Keratinocyte (primary cell): Measurements from ENCODE around the gene MRPL10.

ENCODE experiments used
- EZH2 ChIP-seq: IDR thresholded peaks from one replicate; pipeline ENCODE4 v1.6.1; 2012; ENCODE audit warnings: inconsistent platforms, mild to moderate bottlenecking, low read length, moderate library complexity
- TF ChIP-seq, protein P1 (sequence below), 3 experiments: IDR thresholded peaks in 1 of 3; conservative IDR thresholded peaks in 1 of 3; optimal IDR thresholded peaks in 1 of 3; 2 replicates in 2 of 3; 3 replicates in 1 of 3; pipeline versions ENCODE3 to v1.5.1; 2011; ENCODE audit warnings: low read length in 3 of 3, mild to moderate bottlenecking in 3 of 3, moderate library complexity in 2 of 3, control low read depth in 1 of 3, inconsistent platforms in 1 of 3; ENCODE audit not compliant: insufficient read depth in 2 of 3; ENCODE audit errors: extremely low read depth in 1 of 3

DNA sequence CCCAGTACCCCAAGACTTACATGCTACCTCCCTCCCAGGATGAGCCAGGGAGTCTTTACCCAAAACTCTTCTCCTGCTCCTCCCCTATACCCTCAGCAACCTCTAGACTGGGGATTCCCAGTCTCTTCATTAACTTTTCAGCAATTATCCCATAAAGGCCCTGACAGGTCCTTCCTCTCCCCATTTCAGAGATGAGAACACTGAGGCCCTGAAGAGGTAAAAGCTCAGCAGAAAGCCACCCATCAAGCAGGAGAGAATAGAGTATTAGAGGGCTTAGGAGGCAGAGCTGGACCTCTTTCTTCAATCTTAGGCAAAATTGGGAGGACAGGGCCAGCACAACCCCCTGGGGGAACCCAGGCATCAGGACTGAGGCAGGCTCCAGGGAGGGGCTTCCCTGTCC lies 25.5 kb upstream of the MRPL10 start:
- no peak for TF ChIP-seq EZH2
- TF ChIP-seq, protein P1, sequence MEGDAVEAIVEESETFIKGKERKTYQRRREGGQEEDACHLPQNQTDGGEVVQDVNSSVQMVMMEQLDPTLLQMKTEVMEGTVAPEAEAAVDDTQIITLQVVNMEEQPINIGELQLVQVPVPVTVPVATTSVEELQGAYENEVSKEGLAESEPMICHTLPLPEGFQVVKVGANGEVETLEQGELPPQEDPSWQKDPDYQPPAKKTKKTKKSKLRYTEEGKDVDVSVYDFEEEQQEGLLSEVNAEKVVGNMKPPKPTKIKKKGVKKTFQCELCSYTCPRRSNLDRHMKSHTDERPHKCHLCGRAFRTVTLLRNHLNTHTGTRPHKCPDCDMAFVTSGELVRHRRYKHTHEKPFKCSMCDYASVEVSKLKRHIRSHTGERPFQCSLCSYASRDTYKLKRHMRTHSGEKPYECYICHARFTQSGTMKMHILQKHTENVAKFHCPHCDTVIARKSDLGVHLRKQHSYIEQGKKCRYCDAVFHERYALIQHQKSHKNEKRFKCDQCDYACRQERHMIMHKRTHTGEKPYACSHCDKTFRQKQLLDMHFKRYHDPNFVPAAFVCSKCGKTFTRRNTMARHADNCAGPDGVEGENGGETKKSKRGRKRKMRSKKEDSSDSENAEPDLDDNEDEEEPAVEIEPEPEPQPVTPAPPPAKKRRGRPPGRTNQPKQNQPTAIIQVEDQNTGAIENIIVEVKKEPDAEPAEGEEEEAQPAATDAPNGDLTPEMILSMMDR (optimal IDR thresholded peaks at IDR 0.05 in 1 of 3, IDR thresholded peaks at IDR 0.05 in 1 of 3, conservative IDR thresholded peaks at IDR 0.05 in 1 of 3; ENCODE audit: extremely low read depth in 1 of 3, insufficient read depth in 2 of 3, low read length in 3 of 3), result no peak
